Bone marrow (tissue), 2 donors: ENCODE data around the gene BACH1.
A peak's percentile ranks its signal among the peaks of the same experiment; 100 is the strongest.
"Not testable (repeated sequence)": the region's sequence is repeated elsewhere in the genome, so short reads cannot be mapped to it uniquely, and the experiment has no call there.

Experiments used
- DNase-seq, 2 donors: peaks; one replicate each; lab custom pipeline; 2025; lab: John Stamatoyannopoulos, UW

BACH1 gene

DNA sequence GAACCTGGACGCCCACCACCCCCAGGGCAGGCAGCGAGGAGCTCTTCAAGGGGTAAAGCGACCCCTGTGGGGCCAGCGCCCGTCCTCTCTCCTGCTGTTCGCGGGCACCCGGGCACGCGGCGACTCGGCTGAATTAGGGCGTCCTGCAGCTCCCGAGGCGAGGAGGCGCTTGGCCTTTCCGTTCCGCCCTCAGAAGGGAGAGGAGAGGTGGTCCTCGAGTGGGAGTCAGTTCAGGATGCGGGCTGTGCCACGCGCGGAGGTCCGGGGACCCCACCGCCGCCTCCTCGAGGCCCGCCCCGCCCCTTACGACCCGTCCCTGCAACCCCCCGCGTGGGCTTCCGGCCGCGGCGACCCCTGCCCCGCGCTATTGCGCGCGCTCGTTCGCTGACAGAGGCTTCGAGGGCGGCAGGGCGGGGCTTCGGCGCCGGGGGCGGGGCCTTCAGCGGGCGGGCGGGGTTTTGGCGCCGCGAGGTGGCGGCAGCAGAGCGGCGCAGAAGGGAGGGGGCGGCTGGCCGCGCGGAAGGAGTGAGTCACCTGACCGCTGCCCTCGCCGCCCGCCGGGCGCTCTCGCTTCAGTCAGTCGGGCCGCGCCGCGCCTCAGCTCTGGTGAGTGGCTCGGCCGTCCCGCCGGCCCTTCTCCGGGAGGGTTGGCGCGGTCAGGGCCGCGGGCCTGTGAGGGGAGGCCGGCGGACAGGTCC is at the start of gene BACH1:
Gene BACH1, plus strand, starts transcription at position 575 of the 698 bp plus-strand sequence. CDS start 22,359 bp downstream, outside the sequence.
- DNase-seq: peak; percentile 81 to 82

DNA sequence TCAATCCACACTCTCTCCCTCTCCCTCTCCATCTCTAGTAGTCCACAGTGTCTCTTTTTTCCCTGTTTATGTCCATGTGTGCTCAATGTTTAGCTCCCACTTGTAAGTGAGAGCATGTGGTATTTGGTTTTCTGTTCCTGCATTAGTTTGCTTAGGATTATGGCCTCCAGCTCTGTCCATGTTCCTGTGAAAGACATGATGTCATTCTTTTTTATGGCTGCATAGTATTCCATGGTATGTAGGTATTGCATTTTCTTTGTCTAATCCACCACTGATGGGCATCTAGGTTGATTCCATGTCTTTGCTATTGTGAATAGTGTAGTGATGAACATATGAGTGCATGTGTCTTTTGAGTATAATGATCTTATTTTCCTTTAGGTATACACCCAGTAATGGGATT is 49.4 kb upstream of the BACH1 start:
- DNase-seq: not testable (repeated sequence)

DNA sequence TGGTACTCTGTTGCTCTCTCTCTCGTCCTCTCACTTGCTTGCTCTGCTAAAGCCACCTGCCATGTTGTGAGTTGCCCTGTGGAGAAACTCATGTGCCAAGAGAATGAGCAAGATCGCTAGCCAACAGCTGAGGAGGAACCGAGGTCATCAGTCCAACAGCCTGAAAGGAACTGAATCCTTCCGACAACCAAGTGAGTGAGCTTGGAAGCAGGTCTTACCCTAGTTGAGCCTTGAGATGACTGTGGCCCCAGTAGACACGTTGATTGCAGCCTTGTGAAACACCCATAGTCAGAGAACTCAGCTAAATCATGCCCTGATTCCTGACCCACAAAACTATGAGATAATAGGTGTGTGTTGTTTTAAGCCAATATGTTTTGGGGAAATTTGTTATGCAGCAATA is 48.1 kb upstream of the BACH1 start:
- no peak for DNase-seq

DNA sequence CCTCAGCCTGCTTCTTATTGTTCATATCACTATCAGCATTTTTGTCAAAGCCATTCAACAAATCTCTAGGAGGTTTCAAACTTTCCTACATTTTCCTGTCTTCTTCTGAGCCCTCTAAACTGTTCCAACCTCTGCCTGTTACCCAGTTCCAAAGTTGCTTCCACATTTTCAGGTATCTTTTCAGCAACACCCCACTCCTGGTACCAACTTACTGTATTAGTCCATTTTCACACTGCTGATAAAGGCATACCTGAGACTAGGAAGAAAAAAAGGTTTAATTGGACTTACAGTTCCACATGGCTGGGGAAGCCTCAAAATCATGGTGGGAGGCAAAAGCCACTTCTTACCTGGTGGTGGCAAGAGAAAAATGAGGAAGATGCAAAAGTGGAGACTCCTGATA is 44.9 kb upstream of the BACH1 start:
- not testable (repeated sequence) for DNase-seq

DNA sequence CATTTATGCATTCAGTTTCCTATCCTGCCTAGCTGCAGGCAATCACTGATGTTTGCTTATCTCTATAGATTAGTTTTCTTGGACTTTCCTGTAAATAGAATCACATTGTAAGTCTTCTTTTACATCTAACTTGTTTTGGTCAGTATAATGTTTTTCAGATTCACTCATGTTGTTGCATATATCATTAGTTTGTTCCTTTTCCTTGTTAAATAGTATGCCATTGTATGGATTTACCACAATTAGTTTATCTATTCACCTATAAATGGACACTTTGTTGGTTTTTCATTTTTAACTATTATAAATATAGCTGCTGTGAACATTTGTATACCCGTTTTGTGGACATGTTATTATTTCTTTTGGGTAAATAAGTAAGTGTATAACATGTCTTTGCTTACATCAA is 44.2 kb upstream of the BACH1 start:
- no peak for DNase-seq

DNA sequence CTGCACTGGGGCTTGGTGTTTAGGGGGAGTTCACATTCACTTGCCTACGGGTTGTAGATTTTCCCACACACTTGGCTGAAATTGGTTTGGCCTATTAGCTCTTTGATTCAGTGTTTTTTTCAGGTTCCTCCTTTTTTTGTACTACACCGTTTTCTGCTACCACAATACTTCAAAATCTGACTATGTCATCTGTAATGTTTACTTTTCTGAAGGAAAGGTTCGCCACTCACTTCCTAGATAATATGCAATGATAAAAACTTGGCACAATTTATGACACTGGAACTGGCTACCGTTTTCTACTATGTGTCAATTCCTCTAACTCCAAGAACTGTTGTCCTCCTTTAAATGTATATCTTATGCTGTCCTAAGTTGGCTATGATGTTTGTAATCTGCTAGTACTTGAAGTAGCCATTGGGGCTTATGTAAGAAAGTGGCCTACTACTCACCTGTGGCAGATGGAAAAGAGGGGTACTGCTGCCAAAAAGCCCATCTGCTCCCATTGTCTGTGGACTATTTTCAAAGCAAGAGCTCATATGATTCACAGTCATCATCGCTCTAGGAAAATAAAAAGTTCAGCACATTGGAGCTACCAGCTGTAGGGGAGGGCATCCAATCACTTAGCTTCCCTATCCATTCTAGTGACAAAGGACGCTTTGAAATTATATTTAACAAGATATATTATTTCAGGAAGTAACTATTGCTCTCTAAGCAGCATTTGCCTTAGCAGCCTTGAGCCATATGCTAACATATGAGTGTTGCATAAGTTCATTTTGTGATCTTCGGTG is 42.4 kb upstream of the BACH1 start:
- peak in 1 of 2 donors; percentile 45 for DNase-seq

DNA sequence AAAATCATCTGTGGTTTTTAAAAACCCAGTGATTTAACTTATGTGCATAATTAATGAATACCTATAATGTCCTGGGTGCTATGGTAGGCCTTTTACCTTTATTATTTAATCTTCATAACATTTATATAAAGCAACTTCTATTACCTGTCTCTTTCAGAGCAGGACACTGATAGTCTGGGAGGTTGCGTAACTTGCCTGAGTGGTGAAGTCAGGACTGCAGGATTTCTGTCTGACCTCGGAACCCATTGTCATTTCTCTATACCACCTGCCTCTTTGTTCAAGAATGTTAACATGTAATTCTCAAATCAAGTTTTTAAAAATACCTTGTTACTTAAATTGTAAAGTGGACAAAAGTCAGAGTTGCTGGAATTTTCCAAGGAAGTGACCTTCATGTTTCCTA is 41.0 kb upstream of the BACH1 start:
- no peak for DNase-seq

DNA sequence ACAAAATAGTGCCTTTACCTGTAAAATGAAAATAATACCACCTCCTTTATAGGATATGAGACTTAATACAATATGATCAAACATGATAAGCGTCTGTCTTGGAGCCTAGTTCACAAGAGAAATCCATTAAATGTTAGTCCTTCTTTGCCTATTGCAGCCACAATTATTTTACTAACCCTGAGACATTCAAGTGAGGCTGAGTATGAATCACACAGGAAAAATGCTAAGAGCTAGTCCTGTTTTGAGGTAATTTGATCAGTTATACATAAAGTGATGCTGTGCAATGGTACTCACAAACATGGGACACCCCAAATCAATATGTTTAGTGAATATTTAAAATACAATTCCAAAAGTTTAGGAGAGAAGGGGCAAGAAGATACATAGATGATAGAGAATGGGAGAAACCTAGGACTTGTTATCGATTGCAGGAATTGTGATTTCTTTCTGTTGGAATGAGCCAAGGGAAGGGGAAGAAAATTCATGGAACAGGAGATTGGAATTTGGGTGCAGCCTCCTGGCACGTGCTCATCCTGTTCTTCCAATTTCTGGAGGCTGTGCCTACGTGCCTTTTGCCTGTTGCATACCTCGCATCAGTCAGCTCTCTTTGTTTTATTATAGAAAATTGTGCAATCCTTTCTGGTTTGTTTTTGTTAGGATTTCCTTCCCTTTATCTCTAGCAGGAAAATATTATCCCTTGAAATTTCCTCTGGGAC is 39.9 kb upstream of the BACH1 start:
- DNase-seq: no peak

DNA sequence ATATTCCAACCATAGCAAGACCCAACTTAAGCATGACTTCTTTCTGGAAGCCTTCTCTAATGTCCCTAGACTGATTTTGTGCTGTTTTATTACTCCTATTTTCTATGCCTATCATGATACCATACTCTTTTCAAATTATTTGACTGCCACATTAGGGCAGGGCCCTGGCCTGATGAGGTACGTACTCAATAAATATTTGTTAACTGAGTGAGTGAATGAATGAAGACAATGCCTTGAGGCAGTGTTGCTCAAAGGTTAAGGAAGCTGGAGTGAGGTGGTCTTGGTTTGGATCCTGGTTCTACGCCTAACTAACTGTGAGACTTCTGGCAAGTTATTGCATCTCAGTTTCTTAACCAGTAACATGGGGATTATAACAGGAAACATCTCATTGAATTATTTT is 38.3 kb upstream of the BACH1 start:
- DNase-seq: no peak

DNA sequence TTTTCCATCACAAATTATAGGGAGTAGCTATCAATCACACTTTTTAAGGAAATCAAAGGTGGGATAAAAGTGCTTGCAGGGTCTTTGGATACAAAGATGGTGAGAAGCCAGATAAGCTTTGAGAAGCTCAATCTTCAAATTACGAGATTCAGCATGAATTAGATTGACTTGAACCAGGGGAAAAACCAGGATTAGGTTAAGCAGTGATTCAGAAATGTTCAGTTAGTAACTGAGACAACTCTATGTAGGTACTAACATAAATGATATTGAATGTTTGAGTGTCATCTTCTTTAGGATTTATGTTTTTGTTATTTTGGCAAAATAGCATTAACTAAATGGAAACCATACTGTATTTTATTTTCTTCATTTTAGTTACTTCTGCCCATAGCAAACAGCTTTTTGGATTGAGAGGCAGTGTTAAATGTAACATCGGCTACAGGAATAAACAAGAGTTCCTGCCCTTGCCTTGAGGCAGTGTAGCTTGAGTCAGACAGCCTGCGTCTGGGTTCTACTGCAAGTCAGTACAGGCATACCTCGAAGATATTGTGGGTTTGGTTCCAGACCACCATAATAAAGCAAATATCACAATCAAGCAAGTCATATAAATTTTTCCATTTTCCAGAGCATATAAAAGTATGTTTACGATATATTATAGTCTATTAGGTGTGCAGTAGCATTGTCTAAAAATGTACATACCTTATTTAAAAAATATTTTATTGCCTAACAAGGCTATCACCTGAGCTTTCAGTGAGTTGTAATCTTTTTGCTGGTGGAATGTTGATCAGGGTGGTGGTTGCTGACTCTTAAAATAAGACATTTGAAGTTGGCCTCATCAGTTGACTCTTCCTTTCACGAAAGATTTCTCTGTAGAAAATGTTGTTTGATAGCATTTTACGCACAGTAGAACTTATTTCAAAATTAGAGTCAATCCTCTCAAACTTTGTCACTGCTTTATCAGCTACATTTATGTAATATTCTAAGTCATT is 36.9 kb upstream of the BACH1 start:
- DNase-seq: no peak

DNA sequence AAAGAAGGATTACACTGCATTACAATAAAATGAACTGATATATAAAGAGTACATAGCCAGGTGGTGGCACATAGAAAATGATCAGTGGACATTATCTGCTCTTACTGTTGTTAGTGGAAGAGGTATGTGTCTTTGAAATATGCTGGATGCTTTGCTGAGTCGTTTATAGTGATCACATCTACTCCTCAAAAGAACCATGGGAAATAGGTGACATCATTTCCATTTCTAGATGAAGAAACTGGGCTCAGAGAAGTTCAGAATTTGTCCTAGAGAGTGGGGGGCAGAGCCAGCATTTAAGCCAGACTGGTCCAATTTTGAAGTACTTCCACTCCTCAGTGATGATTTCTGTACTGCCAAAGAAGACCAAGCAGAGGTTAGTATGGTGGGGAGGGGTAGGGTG is 34.0 kb upstream of the BACH1 start:
- DNase-seq: no peak

DNA sequence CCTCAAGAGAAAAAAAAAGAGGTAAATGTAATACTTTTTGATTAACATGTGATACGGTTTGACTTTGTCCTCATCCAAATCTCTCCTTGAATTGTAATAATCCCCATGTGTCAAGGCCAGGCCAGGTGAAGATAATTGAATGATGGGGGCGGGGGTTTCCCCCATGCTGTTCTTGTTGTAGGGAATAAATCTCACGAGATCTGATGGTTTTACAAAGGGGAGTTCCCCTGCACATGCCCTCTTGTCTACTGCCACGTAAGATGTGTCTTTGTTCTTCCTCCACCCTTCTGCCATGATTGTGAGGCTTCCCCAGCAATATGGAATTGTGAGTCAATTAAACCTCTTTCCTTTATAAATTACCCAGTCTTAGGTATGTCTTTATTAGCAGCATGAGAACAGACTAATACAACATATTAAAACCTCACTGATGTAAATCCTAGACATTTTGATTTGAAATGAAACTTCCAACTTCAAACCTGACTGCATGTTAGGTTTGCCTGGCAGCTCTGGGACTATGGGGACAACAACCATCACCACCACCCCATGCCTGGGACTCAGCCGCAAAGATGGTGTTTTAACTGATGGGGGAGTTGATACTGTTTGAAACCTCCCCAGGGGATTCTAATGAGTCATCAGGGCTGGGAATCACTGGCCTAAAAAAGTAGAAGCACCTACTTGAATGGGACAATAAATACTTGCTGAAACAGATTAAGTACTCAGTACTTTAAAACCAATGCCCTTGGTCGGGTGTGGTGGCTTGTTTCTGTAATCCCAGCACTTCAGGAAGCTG is 32.8 kb upstream of the BACH1 start:
- no peak for DNase-seq

DNA sequence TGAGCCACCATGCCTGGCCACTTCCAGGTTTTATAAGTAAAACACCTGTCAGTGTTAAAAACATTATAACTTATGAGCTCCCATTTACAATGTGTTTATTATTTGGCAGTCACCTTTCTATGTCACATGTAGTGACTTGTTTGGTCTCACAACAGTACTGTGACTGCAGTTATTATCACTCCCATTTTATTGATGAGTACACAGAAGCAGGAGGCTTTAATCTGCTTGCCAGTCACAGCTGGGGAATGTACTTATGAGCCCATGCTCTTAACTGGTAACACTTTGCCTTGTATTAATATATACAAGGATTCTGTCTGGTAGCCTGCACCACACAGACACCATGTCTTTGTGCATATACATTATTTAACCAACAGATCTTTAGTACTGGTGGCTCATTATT is 31.1 kb upstream of the BACH1 start:
- DNase-seq: no peak

DNA sequence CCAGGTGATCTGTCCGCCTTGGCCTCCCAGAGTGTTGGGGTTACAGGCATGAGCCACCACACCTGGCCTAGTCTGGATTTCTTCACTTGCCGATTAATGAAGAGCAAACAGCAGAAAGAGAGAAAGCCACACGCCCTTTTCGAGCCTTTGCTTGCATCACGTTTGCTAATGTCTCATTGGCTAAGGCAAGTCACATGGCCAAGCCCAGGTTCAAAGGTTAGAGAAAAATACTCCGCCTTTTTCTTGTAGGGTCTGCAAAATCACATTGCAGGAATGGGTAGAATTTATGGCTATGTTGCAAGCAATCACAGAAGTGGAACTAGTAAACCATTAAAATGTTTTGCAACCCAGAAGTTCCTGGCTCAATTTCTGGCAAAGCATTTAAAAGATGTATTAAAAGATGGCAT is 26.8 kb upstream of the BACH1 start:
- no peak for DNase-seq

DNA sequence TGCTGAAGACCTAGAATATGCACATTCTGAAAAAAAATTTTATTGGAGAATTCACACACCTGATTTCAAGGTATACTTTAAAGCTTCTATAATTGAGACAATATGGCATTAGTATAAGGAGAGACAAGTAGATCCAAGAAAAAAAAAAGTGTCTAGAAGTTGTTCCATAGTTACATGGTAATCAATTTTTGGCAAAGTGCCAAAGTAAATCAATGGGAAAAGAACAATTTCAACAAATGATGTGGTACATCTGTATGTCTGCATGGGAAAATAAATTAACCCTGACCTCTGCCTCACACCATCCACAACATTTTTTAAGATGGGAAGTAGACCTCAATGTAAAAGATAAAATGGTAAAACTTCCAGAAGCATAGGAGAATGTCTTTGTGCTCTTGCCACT is 21.3 kb upstream of the BACH1 start:
- DNase-seq: no peak

DNA sequence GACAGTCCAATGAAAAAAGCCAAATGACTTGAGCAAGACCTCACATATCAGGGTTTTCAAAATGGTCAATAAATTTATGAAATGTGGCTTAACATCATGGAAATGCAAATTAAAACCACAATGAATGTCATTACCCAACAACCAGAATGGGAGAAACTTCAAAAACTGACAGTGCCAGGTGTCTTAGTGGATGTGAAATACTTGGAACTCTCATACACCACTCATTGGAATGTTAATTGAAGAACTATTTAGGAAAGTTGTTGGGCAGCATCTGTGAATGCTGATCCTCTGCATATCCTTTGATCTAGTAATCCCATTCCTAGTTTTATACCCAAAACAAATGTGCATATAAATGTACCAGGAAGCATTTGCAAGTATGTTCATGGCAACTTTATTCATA is 19.2 kb upstream of the BACH1 start:
- no peak for DNase-seq

DNA sequence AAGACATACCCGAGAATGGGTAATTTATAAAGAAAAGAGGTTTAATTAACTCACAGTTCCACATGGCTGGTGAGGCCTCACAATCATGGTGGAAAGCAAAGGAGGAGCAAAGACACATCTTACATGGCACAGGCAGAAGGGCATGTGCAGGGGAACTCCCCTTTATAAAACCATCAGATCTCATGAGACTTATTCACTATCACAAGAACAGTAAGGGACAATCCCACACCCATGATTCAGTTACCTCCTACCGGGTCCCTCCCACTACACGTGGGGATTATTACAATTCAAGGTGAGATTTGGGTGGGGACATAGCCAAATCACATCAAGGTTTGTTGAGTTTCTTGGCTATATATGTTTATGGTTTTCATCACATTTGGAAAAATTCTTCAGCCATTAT is 16.9 kb upstream of the BACH1 start:
- not testable (repeated sequence) for DNase-seq

DNA sequence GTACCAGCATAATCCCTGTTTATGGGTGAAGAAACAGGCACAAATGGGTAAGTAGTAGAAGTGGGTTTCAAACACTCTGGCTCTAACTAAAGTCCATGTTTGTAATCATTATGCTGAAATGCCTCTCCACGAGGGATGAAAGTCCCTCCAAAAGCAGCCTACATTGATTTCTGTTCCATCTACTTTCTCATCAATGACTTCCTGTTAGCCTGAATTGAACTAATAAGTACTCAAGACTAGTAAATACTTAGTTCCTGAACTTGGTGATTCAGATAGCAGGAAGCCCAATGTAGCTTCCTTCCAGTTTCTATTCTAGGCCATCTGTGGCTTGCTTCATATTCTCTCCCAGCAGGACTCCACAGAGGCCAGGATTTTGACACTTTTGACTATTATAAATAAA is 11.3 kb upstream of the BACH1 start:
- DNase-seq: peak in 1 of 2 donors; percentile 61

DNA sequence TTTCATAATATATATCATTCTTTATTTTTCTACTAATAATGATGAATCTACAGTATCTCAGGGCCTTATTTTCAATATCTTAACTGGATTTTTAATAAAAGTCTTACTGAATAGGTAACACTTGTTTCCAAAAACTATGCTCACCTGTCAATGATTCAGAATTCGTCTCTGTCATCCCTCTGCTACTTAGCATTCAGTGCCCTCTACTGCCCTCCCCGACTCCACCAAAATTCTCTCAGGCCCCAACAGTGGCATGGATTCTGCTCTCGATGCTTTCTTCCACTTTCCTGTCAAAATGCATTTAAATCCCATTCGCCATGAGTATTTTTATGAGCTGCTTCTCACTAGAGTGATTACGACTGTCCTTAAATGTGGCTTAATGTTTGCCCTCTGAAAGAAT is 10.5 kb upstream of the BACH1 start:
- no peak for DNase-seq

DNA sequence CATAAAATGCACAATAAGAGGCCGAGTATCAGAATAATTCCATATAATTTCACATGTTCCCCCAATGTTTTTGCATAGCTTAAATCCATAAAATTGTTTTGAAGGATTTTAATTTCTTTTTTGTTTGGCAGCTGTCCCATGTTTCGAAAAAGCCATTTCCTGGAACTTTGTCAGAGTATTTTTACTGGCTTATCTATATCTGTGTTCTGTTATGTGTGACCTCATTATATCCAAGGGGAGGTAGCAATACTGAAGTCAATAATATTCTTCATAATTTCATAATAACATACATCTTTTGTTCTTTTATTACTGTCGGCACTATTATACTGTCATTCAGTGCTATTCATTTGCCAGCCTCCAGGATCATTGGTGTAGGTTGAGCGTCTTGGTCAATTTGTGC is 9.4 kb upstream of the BACH1 start:
- DNase-seq: no peak

DNA sequence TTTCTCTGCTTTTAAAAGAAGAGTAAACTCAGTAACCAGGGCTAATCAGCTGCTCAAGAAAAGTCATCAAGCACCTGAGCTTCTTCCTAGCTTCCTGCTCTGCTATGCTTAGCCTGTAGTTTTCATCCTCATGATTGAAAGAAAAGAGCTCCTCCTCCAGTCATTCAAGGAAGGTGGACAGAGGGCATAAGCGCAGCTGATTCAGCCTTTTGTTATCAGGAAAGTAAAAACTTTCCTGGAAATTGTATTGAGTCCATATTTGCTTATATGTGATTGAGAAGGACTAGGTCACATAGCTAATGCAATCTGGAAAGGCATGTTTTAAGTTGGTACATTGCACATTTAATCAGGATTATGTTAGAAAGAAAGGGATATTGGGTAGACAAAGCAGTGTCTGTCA is 8.5 kb upstream of the BACH1 start:
- DNase-seq: no peak
